AML-193 (cell line): Measurements from ENCODE around the gene NUP54.
A peak's percentile ranks its signal among the peaks of the same experiment; 100 is the strongest.

Experiments
- DNase-seq, 2 experiments: peaks; one replicate each; lab custom pipeline; 2025; lab: John Stamatoyannopoulos, UW

The NUP54 gene

GRCh38 chr4:76144546-76144945 is 3.7 kb downstream of the NUP54 start:
- no peak for DNase-seq

- DNase-seq, result no peak
Measured at GRCh38 chr4:76141241-76141640, 7.0 kb downstream of the NUP54 start.

- no peak for DNase-seq
Measured at GRCh38 chr4:76127754-76128153, 20.4 kb downstream of the NUP54 start.

GRCh38 chr4:76125816-76126215 is 22.4 kb downstream of the NUP54 start:
- no peak for DNase-seq

- no peak for DNase-seq
Measured at GRCh38 chr4:76120199-76120598, 28.0 kb downstream of the NUP54 start.

GRCh38 chr4:76117536-76117935 is 30.7 kb downstream of the NUP54 start:
- DNase-seq, result no peak

GRCh38 chr4:76116821-76117220 is 31.4 kb downstream of the NUP54 start:
- DNase-seq, result no peak

GRCh38 chr4:76108467-76109181 is 39.6 kb downstream of the NUP54 start:
- DNase-seq, result peak; percentile 40 to 58

- no peak for DNase-seq
Measured at GRCh38 chr4:76106442-76106841, 41.8 kb downstream of the NUP54 start.

- DNase-seq, result no peak
Measured at GRCh38 chr4:76105652-76106051, 42.5 kb downstream of the NUP54 start.

GRCh38 chr4:76096076-76096475 is 52.1 kb downstream of the NUP54 start:
- no peak for DNase-seq

GRCh38 chr4:76095568-76095967 is 52.6 kb downstream of the NUP54 start:
- DNase-seq, result no peak

GRCh38 chr4:76091052-76091451 is 57.1 kb downstream of the NUP54 start:
- no peak for DNase-seq

- peak; percentile 96 for DNase-seq
Measured at GRCh38 chr4:76090241-76090691, 57.9 kb downstream of the NUP54 start.

- DNase-seq, result no peak
Measured at GRCh38 chr4:76088719-76089118, 59.5 kb downstream of the NUP54 start.

GRCh38 chr4:76087007-76087769 is 61.0 kb downstream of the NUP54 start:
- DNase-seq, result peak in 1 of 2 experiments; percentile 20

GRCh38 chr4:76084542-76084941 is 63.7 kb downstream of the NUP54 start:
- no peak for DNase-seq

- DNase-seq, result no peak
Measured at GRCh38 chr4:76083386-76083988, 64.7 kb downstream of the NUP54 start.

GRCh38 chr4:76078033-76078613 is 70.1 kb downstream of the NUP54 start:
- DNase-seq, result no peak

GRCh38 chr4:76074993-76075600 is 73.1 kb downstream of the NUP54 start:
- DNase-seq, result no peak

- DNase-seq, result no peak
Measured at GRCh38 chr4:76074468-76074867, 73.7 kb downstream of the NUP54 start, which contains the start of gene ART3. Gene ART3, plus strand, starts transcription at chr4:76074709. Its CDS starts 1,181 bp downstream, at chr4:76075890.

GRCh38 chr4:76072760-76073159 is 75.4 kb downstream of the NUP54 start:
- DNase-seq, result no peak
